ENCODE results near the gene VPS37D. TPM values are rescaled to one million over a fixed set of nuclear protein-coding genes. Genes with fewer than 3 reads are reported as not detected.

Gene VPS37D
- polyA plus RNA-seq, 1 donor from 2014 or later = 52.7 TPM

DNA sequence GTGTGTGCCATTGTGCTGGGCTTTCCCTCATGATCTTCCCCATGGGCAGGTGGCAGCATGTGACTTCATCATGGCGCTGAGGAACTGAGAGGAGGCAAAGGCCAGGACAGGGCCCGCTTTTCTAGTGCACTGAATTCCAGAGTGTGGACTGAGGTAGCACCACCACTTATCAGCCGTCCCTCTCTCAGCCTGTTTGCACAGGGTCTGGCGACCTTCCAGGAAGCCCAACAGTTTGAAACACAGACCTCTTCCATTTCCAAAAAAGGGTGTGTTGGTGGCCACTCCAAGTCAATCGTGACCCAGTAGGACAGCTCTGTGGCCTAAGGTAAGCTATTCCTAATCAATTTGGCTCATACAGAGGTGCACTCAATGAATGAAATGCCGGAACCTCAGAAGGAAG lies 11.2 kb downstream of the VPS37D start:
- Histone ChIP-seq H3F3A (ENCODE audit: insufficient read depth, low read length, poor library complexity, severe bottlenecking) (no peaks in the 10 kb centered on the region), H3K4me3 (ENCODE audit: low read length) (no peak overlapping the region), H3K27ac (ENCODE audit: low read length) (no peak overlapping the region), H3K9me3 (ENCODE audit: low read length) (no peaks in the 10 kb centered on the region), H3K4me2 (ENCODE audit: low read length) (no peak overlapping the region), H3K79me2 (replicated peaks; ENCODE audit: insufficient read depth, low read length) (peaks cover 28% of the 10 kb centered on the region), H3K9ac (ENCODE audit: low read length) (no peak overlapping the region), H2AFZ (ENCODE audit: low read depth, low read length) (no peak overlapping the region), H3K27me3 (ENCODE audit: insufficient read depth, low read depth, low read length) (no peaks in the 10 kb centered on the region), H3K9me2 (ENCODE audit: insufficient read depth, low read length) (no peaks in the 10 kb centered on the region), H3K36me3 (ENCODE audit: insufficient read depth, low read length) (no peaks in the 10 kb centered on the region), H4K20me1 (ENCODE audit: insufficient read depth) (no peaks in the 10 kb centered on the region)
- TF ChIP-seq, protein P1, sequence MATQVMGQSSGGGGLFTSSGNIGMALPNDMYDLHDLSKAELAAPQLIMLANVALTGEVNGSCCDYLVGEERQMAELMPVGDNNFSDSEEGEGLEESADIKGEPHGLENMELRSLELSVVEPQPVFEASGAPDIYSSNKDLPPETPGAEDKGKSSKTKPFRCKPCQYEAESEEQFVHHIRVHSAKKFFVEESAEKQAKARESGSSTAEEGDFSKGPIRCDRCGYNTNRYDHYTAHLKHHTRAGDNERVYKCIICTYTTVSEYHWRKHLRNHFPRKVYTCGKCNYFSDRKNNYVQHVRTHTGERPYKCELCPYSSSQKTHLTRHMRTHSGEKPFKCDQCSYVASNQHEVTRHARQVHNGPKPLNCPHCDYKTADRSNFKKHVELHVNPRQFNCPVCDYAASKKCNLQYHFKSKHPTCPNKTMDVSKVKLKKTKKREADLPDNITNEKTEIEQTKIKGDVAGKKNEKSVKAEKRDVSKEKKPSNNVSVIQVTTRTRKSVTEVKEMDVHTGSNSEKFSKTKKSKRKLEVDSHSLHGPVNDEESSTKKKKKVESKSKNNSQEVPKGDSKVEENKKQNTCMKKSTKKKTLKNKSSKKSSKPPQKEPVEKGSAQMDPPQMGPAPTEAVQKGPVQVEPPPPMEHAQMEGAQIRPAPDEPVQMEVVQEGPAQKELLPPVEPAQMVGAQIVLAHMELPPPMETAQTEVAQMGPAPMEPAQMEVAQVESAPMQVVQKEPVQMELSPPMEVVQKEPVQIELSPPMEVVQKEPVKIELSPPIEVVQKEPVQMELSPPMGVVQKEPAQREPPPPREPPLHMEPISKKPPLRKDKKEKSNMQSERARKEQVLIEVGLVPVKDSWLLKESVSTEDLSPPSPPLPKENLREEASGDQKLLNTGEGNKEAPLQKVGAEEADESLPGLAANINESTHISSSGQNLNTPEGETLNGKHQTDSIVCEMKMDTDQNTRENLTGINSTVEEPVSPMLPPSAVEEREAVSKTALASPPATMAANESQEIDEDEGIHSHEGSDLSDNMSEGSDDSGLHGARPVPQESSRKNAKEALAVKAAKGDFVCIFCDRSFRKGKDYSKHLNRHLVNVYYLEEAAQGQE (IDR thresholded peaks at IDR 0.05; ENCODE audit: borderline replicate concordance) = no peak
- TF ChIP-seq POLR2AphosphoS5 (IDR thresholded peaks at IDR 0.05) = peak; percentile 4
- no peak for TF ChIP-seq SMC3 (conservative IDR thresholded peaks at IDR 0.05; ENCODE audit: poor library complexity)

DNA sequence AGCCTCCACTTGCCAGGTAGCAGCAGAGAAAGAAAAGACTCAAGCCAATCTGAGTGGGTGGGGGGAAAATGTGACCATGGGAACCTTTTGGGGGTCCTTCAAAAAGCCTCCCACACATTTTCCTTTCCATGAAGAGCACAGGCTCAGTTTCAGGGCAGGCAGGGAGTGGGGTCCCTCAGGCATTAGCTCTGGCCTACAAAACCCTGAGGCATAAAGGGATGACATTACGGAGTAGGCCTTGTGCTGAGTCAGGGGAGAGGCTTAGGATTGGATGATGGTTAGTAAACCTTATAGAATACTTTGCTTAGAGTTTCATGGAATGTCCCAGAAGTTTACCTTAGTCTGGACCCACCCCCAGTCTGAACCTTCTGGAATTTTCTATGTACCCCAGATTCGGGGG lies 12.1 kb downstream of the VPS37D start:
- Histone ChIP-seq H3K36me3 (ENCODE audit: insufficient read depth, low read length) (no peaks in the 10 kb centered on the region), H3K4me2 (ENCODE audit: low read length) (no peak overlapping the region), H3K9me2 (ENCODE audit: insufficient read depth, low read length) (no peaks in the 10 kb centered on the region), H3F3A (ENCODE audit: insufficient read depth, low read length, poor library complexity, severe bottlenecking) (no peaks in the 10 kb centered on the region), H3K79me2 (replicated peaks; ENCODE audit: insufficient read depth, low read length) (peaks cover 36% of the 10 kb centered on the region), H3K27me3 (ENCODE audit: insufficient read depth, low read depth, low read length) (no peaks in the 10 kb centered on the region), H4K20me1 (ENCODE audit: insufficient read depth) (no peaks in the 10 kb centered on the region), H3K9me3 (ENCODE audit: low read length) (no peaks in the 10 kb centered on the region), H3K27ac (ENCODE audit: low read length) (no peak overlapping the region), H3K4me3 (ENCODE audit: low read length) (no peak overlapping the region), H3K9ac (ENCODE audit: low read length) (no peak overlapping the region), H2AFZ (ENCODE audit: low read depth, low read length) (no peak overlapping the region)
- TF ChIP-seq EZH2 (IDR thresholded peaks at IDR 0.05; ENCODE audit: borderline replicate concordance, insufficient read depth, low read length, poor library complexity, severe bottlenecking) (no peak), SMC3 (conservative IDR thresholded peaks at IDR 0.05; ENCODE audit: poor library complexity) (no peak), EP300 (conservative IDR thresholded peaks at IDR 0.05; ENCODE audit: poor library complexity, severe bottlenecking) (no peak), RAD21 (conservative IDR thresholded peaks at IDR 0.05) (no peak), POLR2AphosphoS5 (IDR thresholded peaks at IDR 0.05) (no peak), MXI1 (conservative IDR thresholded peaks at IDR 0.05; ENCODE audit: poor library complexity, severe bottlenecking) (no peak), TAF1 (IDR thresholded peaks at IDR 0.05; ENCODE audit: low read depth) (no peak)
- TF ChIP-seq, protein P2, sequence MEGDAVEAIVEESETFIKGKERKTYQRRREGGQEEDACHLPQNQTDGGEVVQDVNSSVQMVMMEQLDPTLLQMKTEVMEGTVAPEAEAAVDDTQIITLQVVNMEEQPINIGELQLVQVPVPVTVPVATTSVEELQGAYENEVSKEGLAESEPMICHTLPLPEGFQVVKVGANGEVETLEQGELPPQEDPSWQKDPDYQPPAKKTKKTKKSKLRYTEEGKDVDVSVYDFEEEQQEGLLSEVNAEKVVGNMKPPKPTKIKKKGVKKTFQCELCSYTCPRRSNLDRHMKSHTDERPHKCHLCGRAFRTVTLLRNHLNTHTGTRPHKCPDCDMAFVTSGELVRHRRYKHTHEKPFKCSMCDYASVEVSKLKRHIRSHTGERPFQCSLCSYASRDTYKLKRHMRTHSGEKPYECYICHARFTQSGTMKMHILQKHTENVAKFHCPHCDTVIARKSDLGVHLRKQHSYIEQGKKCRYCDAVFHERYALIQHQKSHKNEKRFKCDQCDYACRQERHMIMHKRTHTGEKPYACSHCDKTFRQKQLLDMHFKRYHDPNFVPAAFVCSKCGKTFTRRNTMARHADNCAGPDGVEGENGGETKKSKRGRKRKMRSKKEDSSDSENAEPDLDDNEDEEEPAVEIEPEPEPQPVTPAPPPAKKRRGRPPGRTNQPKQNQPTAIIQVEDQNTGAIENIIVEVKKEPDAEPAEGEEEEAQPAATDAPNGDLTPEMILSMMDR (IDR thresholded peaks at IDR 0.05; ENCODE audit: poor library complexity, severe bottlenecking) = no peak
- TF ChIP-seq, protein P1 (IDR thresholded peaks at IDR 0.05; ENCODE audit: borderline replicate concordance) = no peak
